H1 (cell line): ENCODE measurements around the gene UBQLNL. TPM values are rescaled to one million over a fixed set of nuclear protein-coding genes. Genes with fewer than 3 reads are reported as not detected.

Source experiments
- CTCF ChIA-PET: fragments of 300-600 bp; sonication (Branson Sonifier 250); formaldehyde crosslinking; loops from one replicate; lab custom pipeline; 2021; ENCODE audit not compliant: partially characterized antibody; lab: Charles Lee
- POLR2A ChIA-PET: fragments of 300-600 bp; sonication (Branson Sonifier 250); formaldehyde crosslinking; loops from one replicate; lab custom pipeline; 2021; ENCODE audit warnings: inconsistent platforms; ENCODE audit not compliant: partially characterized antibody; lab: Charles Lee
- DNase-seq, 2 experiments: peaks; one replicate each; pipeline versions ENCODE4 v3.0.0 to v3.0.0-alpha.2; 2010 to 2022; ENCODE audit warnings: low spot score in 2 of 2, low read depth in 1 of 2, mixed read lengths in 1 of 2
- FAIRE-seq: peaks from 2 replicates; lab custom pipeline; 2011; peaks lifted over from hg19 to GRCh38; lab: Jason Lieb, UNC
- H2AFZ ChIP-seq: 2 replicates; pipeline ENCODE4 v1.8.1; 2012; ENCODE audit warnings: low read length, inconsistent platforms
- H2AK5ac ChIP-seq: 2 replicates; pipeline ENCODE4 v1.6.1; 2013; ENCODE audit warnings: low read depth, low read length
- H2BK120ac ChIP-seq: replicated peaks from 2 replicates; pipeline ENCODE3; 2013; ENCODE audit warnings: low read depth, low read length, inconsistent platforms
- H2BK12ac ChIP-seq: 2 replicates; pipeline ENCODE4 v1.6.1; 2013; ENCODE audit warnings: low read depth, low read length
- H2BK15ac ChIP-seq: 2 replicates; pipeline ENCODE4 v1.6.1; 2013; ENCODE audit warnings: low read length
- H2BK20ac ChIP-seq: 2 replicates; pipeline ENCODE4 v1.6.1; 2013; ENCODE audit warnings: low read length
- H2BK5ac ChIP-seq: 2 replicates; pipeline ENCODE4 v1.6.1; 2013; ENCODE audit warnings: low read depth, low read length
- H3K14ac ChIP-seq: 2 replicates; pipeline ENCODE4 v1.6.1; 2013; ENCODE audit warnings: inconsistent platforms; ENCODE audit not compliant: insufficient read length
- H3K18ac ChIP-seq: 2 replicates; pipeline ENCODE4 v1.6.1; 2013; ENCODE audit warnings: low read length; ENCODE audit errors: extremely low read depth
- H3K23ac ChIP-seq: 2 replicates; pipeline ENCODE4 v1.6.1; 2013; ENCODE audit warnings: inconsistent platforms; ENCODE audit not compliant: insufficient read length
- H3K23me2 ChIP-seq: 2 replicates; pipeline ENCODE4 v1.6.1; 2013; ENCODE audit warnings: low read depth, low read length
- H3K27ac ChIP-seq: 2 replicates; pipeline ENCODE4 v1.6.1; 2011; ENCODE audit warnings: low read depth, low read length, inconsistent platforms
- H3K27me3 ChIP-seq, 4 experiments: replicated peaks in 1 of 4; 1 replicate in 1 of 4; 2 replicates in 3 of 4; pipeline versions ENCODE4 v1.6.1 to v1.8.1; 2011 to 2013; ENCODE audit warnings: low read length in 3 of 4, mild to moderate bottlenecking in 3 of 4, inconsistent platforms in 2 of 4, mixed read lengths in 2 of 4, moderate library complexity in 1 of 4; ENCODE audit not compliant: control insufficient read depth in 3 of 4, insufficient read depth in 3 of 4; ENCODE audit errors: extremely low read depth in 1 of 4
- H3K36me3 ChIP-seq, 4 experiments: 2 replicates each; pipeline versions ENCODE4 v1.6.1 to v1.8.1; 2011 to 2013; ENCODE audit warnings: mild to moderate bottlenecking in 4 of 4, low read length in 3 of 4, moderate library complexity in 2 of 4, control low read depth in 1 of 4, inconsistent platforms in 1 of 4; ENCODE audit not compliant: insufficient read depth in 4 of 4, control insufficient read depth in 2 of 4
- H3K4ac ChIP-seq: replicated peaks from 2 replicates; pipeline ENCODE3; 2013; ENCODE audit warnings: low read length, low read depth, mixed read lengths, inconsistent platforms; ENCODE audit not compliant: insufficient read length
- H3K4me1 ChIP-seq, 4 experiments: replicated peaks in 1 of 4; 1 replicate in 1 of 4; 2 replicates in 3 of 4; pipeline versions ENCODE4 v1.6.1 to v1.8.1; 2011 to 2013; ENCODE audit warnings: low read length in 3 of 4, inconsistent platforms in 2 of 4, mixed read lengths in 1 of 4; ENCODE audit not compliant: insufficient read depth in 4 of 4, control insufficient read depth in 3 of 4
- H3K4me2 ChIP-seq, 2 experiments: 2 replicates each; pipeline versions ENCODE4 v1.6.1 to v1.8.1; 2011 to 2013; ENCODE audit warnings: low read depth in 2 of 2, low read length in 2 of 2, control low read depth in 1 of 2, inconsistent platforms in 1 of 2, mild to moderate bottlenecking in 1 of 2; ENCODE audit not compliant: insufficient read depth in 1 of 2
- H3K4me3 ChIP-seq, 4 experiments: fragments of 200-600, 300-600 bp in 1 of 4; sonication (generic), shearing (Covaris generic), sonication (Bioruptor Twin) in 1 of 4; 2 replicates each; pipeline versions ENCODE4 v1.5.1 to v1.8.1; 2011 to 2016; ENCODE audit warnings: low read length in 4 of 4, low read depth in 3 of 4, control low read depth in 2 of 4, inconsistent platforms in 2 of 4, mild to moderate bottlenecking in 2 of 4, mixed read lengths in 1 of 4, moderate library complexity in 1 of 4; ENCODE audit not compliant: insufficient read depth in 2 of 4; ENCODE audit errors: extremely low read depth in 1 of 4
- H3K56ac ChIP-seq: replicated peaks from 2 replicates; pipeline ENCODE3; 2013; ENCODE audit warnings: low read depth, mild to moderate bottlenecking, mixed read lengths, low read length, inconsistent platforms; ENCODE audit not compliant: insufficient read length
- H3K79me1 ChIP-seq: 2 replicates; pipeline ENCODE4 v1.6.1; 2013; ENCODE audit warnings: low read depth, low read length, control low read depth
- H3K79me2 ChIP-seq, 2 experiments: 2 replicates each; pipeline versions ENCODE4 v1.6.1 to v1.8.1; 2012 to 2013; ENCODE audit warnings: low read length in 2 of 2, mild to moderate bottlenecking in 2 of 2, inconsistent platforms in 1 of 2; ENCODE audit not compliant: insufficient read depth in 2 of 2, control insufficient read depth in 1 of 2
- H3K9ac ChIP-seq, 4 experiments: replicated peaks in 1 of 4; 1 replicate in 1 of 4; 2 replicates in 3 of 4; pipeline versions ENCODE4 v1.6.1 to v1.8.1; 2011 to 2013; ENCODE audit warnings: low read depth in 3 of 4, low read length in 3 of 4, control low read depth in 2 of 4, mild to moderate bottlenecking in 2 of 4, moderate library complexity in 2 of 4, inconsistent platforms in 1 of 4; ENCODE audit errors: extremely low read depth in 1 of 4
- H3K9me3 ChIP-seq, 2 experiments: 2 replicates each; pipeline versions ENCODE4 v1.6.1 to v1.8.1; 2012 to 2013; ENCODE audit warnings: mild to moderate bottlenecking in 2 of 2, moderate library complexity in 2 of 2, control low read depth in 1 of 2, inconsistent platforms in 1 of 2, low read depth in 1 of 2, low read length in 1 of 2, mixed read lengths in 1 of 2; ENCODE audit not compliant: insufficient read depth in 2 of 2
- H4K20me1 ChIP-seq, 2 experiments: replicated peaks in 1 of 2; 2 replicates each; pipeline versions ENCODE3 to v1.8.1; 2011 to 2013; ENCODE audit warnings: inconsistent platforms in 2 of 2, low read length in 2 of 2, mild to moderate bottlenecking in 1 of 2; ENCODE audit not compliant: insufficient read depth in 2 of 2, control insufficient read depth in 1 of 2
- H4K5ac ChIP-seq: 2 replicates; pipeline ENCODE4 v1.6.1; 2013; ENCODE audit warnings: low read length, low read depth, mixed read lengths, inconsistent platforms; ENCODE audit not compliant: insufficient read length
- H4K8ac ChIP-seq: 2 replicates; pipeline ENCODE4 v1.8.0; 2013; ENCODE audit warnings: mild to moderate bottlenecking, moderate library complexity, low read length, inconsistent platforms; ENCODE audit not compliant: insufficient read depth; ENCODE audit errors: extremely low read depth
- H4K91ac ChIP-seq: replicated peaks from 2 replicates; pipeline ENCODE3; 2013; ENCODE audit warnings: low read length, mixed read lengths, inconsistent platforms; ENCODE audit not compliant: insufficient read length
- GABPA ChIP-seq: IDR thresholded peaks from 2 replicates; pipeline ENCODE4 v1.6.1; 2011; ENCODE audit warnings: mild to moderate bottlenecking, low read length, moderate library complexity, borderline replicate concordance; ENCODE audit not compliant: insufficient read depth
- POLR2A ChIP-seq, 2 experiments: IDR thresholded peaks; 1 replicate in 1 of 2; 2 replicates in 1 of 2; pipeline ENCODE4 v1.6.1; 2011; ENCODE audit warnings: low read depth in 2 of 2, low read length in 2 of 2, mild to moderate bottlenecking in 2 of 2; ENCODE audit errors: control extremely low read depth in 1 of 2
- SUZ12 ChIP-seq: fragments of 200-600 bp; sonication (generic); IDR thresholded peaks from 2 replicates; pipeline ENCODE4 v1.6.1; 2012; ENCODE audit warnings: mild to moderate bottlenecking, inconsistent platforms, low read length, moderate library complexity, mixed read lengths
- YY1 ChIP-seq: IDR thresholded peaks from 2 replicates; pipeline ENCODE4 v1.6.1; 2011; ENCODE audit warnings: low read depth, mild to moderate bottlenecking, low read length
- WGBS, 2 experiments: shearing (Covaris generic) in 1 of 2; methylation state at CpG; one replicate each; pipeline versions ENCODE4 v1.1.6 to v1.1.7; 2013 to 2015; ENCODE audit warnings: low lambda C conversion rate in 2 of 2, mixed read lengths in 2 of 2, inconsistent platforms in 1 of 2, low coverage in 1 of 2, missing lambda C conversion rate in 1 of 2; ENCODE audit not compliant: insufficient replicate concordance in 2 of 2, insufficient coverage in 1 of 2, insufficient read length in 1 of 2; ENCODE audit errors: extremely low coverage in 1 of 2, missing lambda C conversion rate in 1 of 2; 5-methylcytosine and 5-hydroxymethylcytosine counted together
- polyA plus RNA-seq, 7 experiments: library from polyadenylated mRNA; depleted of rRNA in 3 of 7; stranded (reverse) in 5 of 7; unstranded in 2 of 7; fragments of >200 nt in 5 of 7; fragments of 200-250 nt in 2 of 7; gene quantifications; 1 replicate in 5 of 7; 2 replicates in 1 of 7; 4 replicates in 1 of 7; pipeline versions ENCODE4 v1.2.1 to v1.2.3, GENCODE V29; 2011 to 2013; ENCODE audit warnings: missing spikeins in 2 of 7, mixed read lengths in 2 of 7
- total RNA-seq: library from RNA; stranded (reverse); fragmentation: NEBNext Ultra II Directional; extraction: Animal tissue kit (Norgen Biotek cat#: 25700); gene quantifications from 2 replicates; pipeline ENCODE4 v1.2.1, GENCODE V29; 2021
- TF ChIP-seq, protein P1 (sequence below): IDR thresholded peaks from 2 replicates; pipeline ENCODE4 v1.6.1; 2012; ENCODE audit warnings: inconsistent platforms

UBQLNL gene
- total and polyA plus RNA-seq, 2 of the 8 experiments (the other 6 are each of a cell fraction or from before 2014, with no cell fraction given): 0.35 TPM; not detected in 1

GRCh38 chr11:5467527-5467926 lies 49.0 kb downstream of the UBQLNL start:
- ChIA-PET CTCF (interaction anchor here (0.7 to 3.0 kb wide), 4 partner anchors 8 to 342 kb away, joined by 3 to 21 read pairs (median 4); partner anchors contain the start of gene OR51I2), POLR2A (no interaction called here)
- H3K79me2 ChIP-seq: no peaks in the 10 kb centered on the region

More at GRCh38 chr11:5467527-5467926, 49.0 kb downstream of the UBQLNL start:
- Histone ChIP-seq H2AK5ac (no peak overlapping the region), H4K8ac (no peak overlapping the region), H2AFZ (no peak overlapping the region), H3K4me1 (no peaks in the 10 kb centered on the region), H4K91ac (no peak overlapping the region), H3K4me2 (no peak overlapping the region), H2BK12ac (no peak overlapping the region), H3K23ac (no peak overlapping the region), H3K27ac (no peak overlapping the region), H3K36me3 (no peaks in the 10 kb centered on the region), H3K9ac (no peak overlapping the region), H2BK15ac (no peak overlapping the region), H3K4ac (no peak overlapping the region), H4K5ac (no peak overlapping the region), H3K27me3 (no peaks in the 10 kb centered on the region), H3K4me3 (no peak overlapping the region), H2BK5ac (no peak overlapping the region), H3K18ac (no peak overlapping the region), H3K14ac (no peak overlapping the region), H3K56ac (no peak overlapping the region), H2BK120ac (no peak overlapping the region), H3K79me1 (no peaks in the 10 kb centered on the region), H2BK20ac (no peak overlapping the region), H3K9me3 (no peaks in the 10 kb centered on the region), H4K20me1 (no peaks in the 10 kb centered on the region), H3K23me2 (no peaks in the 10 kb centered on the region)
- DNase-seq (no peak), FAIRE-seq (no peak)
- TF ChIP-seq POLR2A (IDR thresholded peaks at IDR 0.05; ENCODE audit: control extremely low read depth in 1 of 2, low read depth in 2 of 2, low read length in 2 of 2): no peak
- TF ChIP-seq, protein P1, sequence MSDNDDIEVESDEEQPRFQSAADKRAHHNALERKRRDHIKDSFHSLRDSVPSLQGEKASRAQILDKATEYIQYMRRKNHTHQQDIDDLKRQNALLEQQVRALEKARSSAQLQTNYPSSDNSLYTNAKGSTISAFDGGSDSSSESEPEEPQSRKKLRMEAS: no peak
- no peak for TF ChIP-seq SUZ12
- no peak for TF ChIP-seq YY1
- TF ChIP-seq GABPA: no peak
- WGBS, 2 experiments: 85% methylated on average over 2 of the region's 2 CpGs; no CpG with 5 or more reads in 1 of the 2 experiments
